H1 (cell line): ENCODE results near the gene ZNF512. TPM values are rescaled to one million over a fixed set of nuclear protein-coding genes. Genes with fewer than 3 reads are reported as not detected.

Experiments
- YY1 ChIP-seq: IDR thresholded peaks from 2 replicates; pipeline ENCODE4 v1.6.1; 2011; ENCODE audit warnings: low read depth, mild to moderate bottlenecking, low read length
- polyA plus RNA-seq, 7 experiments: library from polyadenylated mRNA; depleted of rRNA in 3 of 7; stranded (reverse) in 5 of 7; unstranded in 2 of 7; fragments of >200 nt in 5 of 7; fragments of 200-250 nt in 2 of 7; gene quantifications; 1 replicate in 5 of 7; 2 replicates in 1 of 7; 4 replicates in 1 of 7; pipeline versions ENCODE4 v1.2.1 to v1.2.3, GENCODE V29; 2011 to 2013; ENCODE audit warnings: missing spikeins in 2 of 7, mixed read lengths in 2 of 7
- small RNA-seq: library from polyadenylated mRNA; stranded (forward); fragments of <200 nt; extraction: miRNeasy Mini kit (QIAGEN cat#:217004); gene quantifications from one replicate; pipeline ENCODE3, GENCODE V24; 2013; ENCODE audit not compliant: insufficient read depth
- total RNA-seq: library from RNA; stranded (reverse); fragmentation: NEBNext Ultra II Directional; extraction: Animal tissue kit (Norgen Biotek cat#: 25700); gene quantifications from 2 replicates; pipeline ENCODE4 v1.2.1, GENCODE V29; 2021

Gene ZNF512
- total and polyA plus RNA-seq, 2 of the 8 experiments (the other 6 are each of a cell fraction or from before 2014, with no cell fraction given) = 17.6 to 37.9 TPM

DNA sequence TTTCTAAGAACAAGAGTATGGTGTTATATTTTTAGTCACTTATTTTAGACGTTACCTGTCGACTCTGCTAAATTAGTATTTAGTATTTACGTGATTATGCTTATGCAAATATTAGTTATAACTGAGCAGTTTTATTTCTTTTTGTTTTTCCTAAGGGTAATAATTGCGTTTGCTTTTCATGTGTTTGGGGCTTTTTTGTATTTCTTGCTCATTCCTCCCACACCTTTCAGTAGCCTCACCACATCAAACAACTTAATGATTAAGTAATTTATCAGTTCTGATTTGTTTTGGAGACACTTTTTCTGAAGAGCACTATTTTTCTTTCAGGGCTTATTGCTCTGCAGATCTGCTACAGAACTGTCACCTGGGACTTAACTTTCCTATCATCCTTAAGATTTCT, 88.4 kb downstream of the ZNF512 start (continued):
- no peak for TF ChIP-seq YY1

Small RNAs within 50 kb of the gene (small RNA-seq; reads per million reads assigned to genes)
- gene RF00340 = not detected

Other genes with a start within 250 kb of the ZNF512 start
- gene GTF3C2, start 226.3 kb upstream of the ZNF512 start, total RNA-seq = 118 and 129 TPM in 2 replicates
- 121 and 127 TPM in 2 replicates for gene GTF3C2, start 226.3 kb upstream of the ZNF512 start, polyA plus RNA-seq (2011; rRNA removed)
- 63.2 and 66.0 TPM in 2 replicates for gene EIF2B4, start 212.7 kb upstream of the ZNF512 start, total RNA-seq
- 60.0 and 61.0 TPM in 2 replicates for gene EIF2B4, start 212.7 kb upstream of the ZNF512 start, polyA plus RNA-seq (2011; rRNA removed)
- 54.9 and 59.1 TPM in 2 replicates for gene SNX17, start 212.4 kb upstream of the ZNF512 start, total RNA-seq
- gene SNX17, start 212.4 kb upstream of the ZNF512 start, polyA plus RNA-seq (2011; rRNA removed) = 66.2 and 76.8 TPM in 2 replicates
- gene ZNF513, start 202.3 kb upstream of the ZNF512 start, total RNA-seq = 17.3 and 18.8 TPM in 2 replicates
- 29.5 and 35.0 TPM in 2 replicates for gene ZNF513, start 202.3 kb upstream of the ZNF512 start, polyA plus RNA-seq (2011; rRNA removed)
- gene PPM1G, start 173.5 kb upstream of the ZNF512 start, total RNA-seq = 201 and 203 TPM in 2 replicates
- 73.3 and 85.5 TPM in 2 replicates for gene PPM1G, start 173.5 kb upstream of the ZNF512 start, polyA plus RNA-seq (2011; rRNA removed)
- 115 TPM in 2 replicates for gene NRBP1, start 154.4 kb upstream of the ZNF512 start, total RNA-seq
- 137 and 145 TPM in 2 replicates for gene NRBP1, start 154.4 kb upstream of the ZNF512 start, polyA plus RNA-seq (2011; rRNA removed)
- gene KRTCAP3, start 140.7 kb upstream of the ZNF512 start, total RNA-seq = 50.1 and 55.4 TPM in 2 replicates
- 72.5 and 114 TPM in 2 replicates for gene KRTCAP3, start 140.7 kb upstream of the ZNF512 start, polyA plus RNA-seq (2011; rRNA removed)
- gene IFT172, start 93.3 kb upstream of the ZNF512 start, total RNA-seq = 14.0 and 15.9 TPM in 2 replicates
- 12.9 and 13.5 TPM in 2 replicates for gene IFT172, start 93.3 kb upstream of the ZNF512 start, polyA plus RNA-seq (2011; rRNA removed)
- 13.4 and 14.7 TPM in 2 replicates for gene FNDC4, start 87.8 kb upstream of the ZNF512 start, total RNA-seq
- 14.0 and 14.1 TPM in 2 replicates for gene FNDC4, start 87.8 kb upstream of the ZNF512 start, polyA plus RNA-seq (2011; rRNA removed)
- gene GCKR, start 86.2 kb upstream of the ZNF512 start, total RNA-seq = 0.57 and 1.2 TPM in 2 replicates
- 0.30 and 0.33 TPM in 2 replicates for gene GCKR, start 86.2 kb upstream of the ZNF512 start, polyA plus RNA-seq (2011; rRNA removed)
- 1.5 and 2.0 TPM in 2 replicates for gene CCDC121, start 46.0 kb downstream of the ZNF512 start, total RNA-seq
- gene CCDC121, start 46.0 kb downstream of the ZNF512 start, polyA plus RNA-seq (2011; rRNA removed) = 0.68 and 0.94 TPM in 2 replicates
- 35.3 and 43.5 TPM in 2 replicates for gene GPN1, start 46.0 kb downstream of the ZNF512 start, total RNA-seq
- gene GPN1, start 46.0 kb downstream of the ZNF512 start, polyA plus RNA-seq (2011; rRNA removed) = 27.6 and 38.7 TPM in 2 replicates
- 21.8 and 22.2 TPM in 2 replicates for gene SUPT7L, start 80.6 kb downstream of the ZNF512 start, total RNA-seq
- 24.6 and 26.6 TPM in 2 replicates for gene SUPT7L, start 80.6 kb downstream of the ZNF512 start, polyA plus RNA-seq (2011; rRNA removed)
- 18.4 and 18.8 TPM in 2 replicates for gene SLC4A1AP, start 80.8 kb downstream of the ZNF512 start, total RNA-seq
- gene SLC4A1AP, start 80.8 kb downstream of the ZNF512 start, polyA plus RNA-seq (2011; rRNA removed) = 8.1 and 8.3 TPM in 2 replicates
- 62.9 and 68.9 TPM in 2 replicates for gene MRPL33, start 188.7 kb downstream of the ZNF512 start, total RNA-seq
- gene MRPL33, start 188.7 kb downstream of the ZNF512 start, polyA plus RNA-seq (2011; rRNA removed) = 9.5 and 24.3 TPM in 2 replicates